ENCODE data around the gene PPP1R14C. TPM values are rescaled to one million over a fixed set of nuclear protein-coding genes. Genes with fewer than 3 reads are reported as not detected.

Gene PPP1R14C
- total and polyA plus RNA-seq, 10 donors, result 0.06 to 0.39 (median 0.18) TPM; not detected in 4

DNA sequence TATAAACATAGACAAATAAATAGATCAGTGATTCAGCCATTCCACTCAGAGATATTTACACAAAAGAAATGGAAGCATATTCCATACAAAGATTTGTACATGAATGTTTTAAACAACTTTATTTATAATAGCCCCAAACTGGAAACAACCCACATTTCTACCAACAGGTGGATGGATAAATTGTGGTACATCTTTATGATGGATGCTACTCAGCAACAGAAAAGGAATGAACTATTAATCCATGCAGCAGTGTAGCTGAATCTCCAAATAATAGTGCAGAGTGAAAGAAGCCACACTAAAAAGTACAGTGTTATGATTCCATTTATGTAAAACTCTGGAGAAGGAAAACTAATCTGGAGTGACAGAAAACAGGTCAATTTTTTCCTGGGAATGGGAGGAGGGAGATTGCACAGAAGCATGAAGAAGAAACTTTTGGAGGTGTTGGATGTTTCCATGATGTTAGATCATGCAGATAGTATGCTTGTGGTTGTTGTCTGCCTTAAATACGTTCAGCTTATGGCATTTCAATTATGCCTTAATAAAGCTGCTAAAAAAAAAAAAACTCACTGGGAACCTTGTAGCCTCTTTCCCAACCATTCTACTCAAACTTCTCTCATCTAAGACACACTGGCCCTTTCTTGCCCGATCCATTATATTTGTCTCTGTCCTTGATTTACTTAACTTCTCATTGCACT lies 100.9 kb downstream of the PPP1R14C start:
- peaks cover 0 to 2% (median under 1%) of the 10 kb centered on the region in 6 donors for H3K4me1 ChIP-seq
- intact Hi-C loops (cut with DNase I; ENCODE audit: low total_unique reads), result no loop called here
- H3K36me3 ChIP-seq, result no peaks in the 10 kb centered on the region
- H3K4me3 ChIP-seq, result no peak overlapping the region
- 81 to 90% (median 85%) methylated on average over 2 of the region's 2 CpGs for WGBS, 5 donors
- no peak for DNase-seq
- H3K27ac ChIP-seq, result no peak overlapping the region
- no peaks in the 10 kb centered on the region for H3K27me3 ChIP-seq (replicated peaks in 1 of 7)
- peaks cover 0 to 19% (median 11%) of the 10 kb centered on the region in 8 donors for H3K9me3 ChIP-seq
- TF ChIP-seq, protein P1, sequence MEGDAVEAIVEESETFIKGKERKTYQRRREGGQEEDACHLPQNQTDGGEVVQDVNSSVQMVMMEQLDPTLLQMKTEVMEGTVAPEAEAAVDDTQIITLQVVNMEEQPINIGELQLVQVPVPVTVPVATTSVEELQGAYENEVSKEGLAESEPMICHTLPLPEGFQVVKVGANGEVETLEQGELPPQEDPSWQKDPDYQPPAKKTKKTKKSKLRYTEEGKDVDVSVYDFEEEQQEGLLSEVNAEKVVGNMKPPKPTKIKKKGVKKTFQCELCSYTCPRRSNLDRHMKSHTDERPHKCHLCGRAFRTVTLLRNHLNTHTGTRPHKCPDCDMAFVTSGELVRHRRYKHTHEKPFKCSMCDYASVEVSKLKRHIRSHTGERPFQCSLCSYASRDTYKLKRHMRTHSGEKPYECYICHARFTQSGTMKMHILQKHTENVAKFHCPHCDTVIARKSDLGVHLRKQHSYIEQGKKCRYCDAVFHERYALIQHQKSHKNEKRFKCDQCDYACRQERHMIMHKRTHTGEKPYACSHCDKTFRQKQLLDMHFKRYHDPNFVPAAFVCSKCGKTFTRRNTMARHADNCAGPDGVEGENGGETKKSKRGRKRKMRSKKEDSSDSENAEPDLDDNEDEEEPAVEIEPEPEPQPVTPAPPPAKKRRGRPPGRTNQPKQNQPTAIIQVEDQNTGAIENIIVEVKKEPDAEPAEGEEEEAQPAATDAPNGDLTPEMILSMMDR (IDR thresholded peaks at IDR 0.05 in 8 of 11, conservative IDR thresholded peaks at IDR 0.05 in 3 of 11), result no peak
- TF ChIP-seq POLR2A (IDR thresholded peaks at IDR 0.05) (no peak), POLR2AphosphoS5 (IDR thresholded peaks at IDR 0.05) (no peak)

DNA sequence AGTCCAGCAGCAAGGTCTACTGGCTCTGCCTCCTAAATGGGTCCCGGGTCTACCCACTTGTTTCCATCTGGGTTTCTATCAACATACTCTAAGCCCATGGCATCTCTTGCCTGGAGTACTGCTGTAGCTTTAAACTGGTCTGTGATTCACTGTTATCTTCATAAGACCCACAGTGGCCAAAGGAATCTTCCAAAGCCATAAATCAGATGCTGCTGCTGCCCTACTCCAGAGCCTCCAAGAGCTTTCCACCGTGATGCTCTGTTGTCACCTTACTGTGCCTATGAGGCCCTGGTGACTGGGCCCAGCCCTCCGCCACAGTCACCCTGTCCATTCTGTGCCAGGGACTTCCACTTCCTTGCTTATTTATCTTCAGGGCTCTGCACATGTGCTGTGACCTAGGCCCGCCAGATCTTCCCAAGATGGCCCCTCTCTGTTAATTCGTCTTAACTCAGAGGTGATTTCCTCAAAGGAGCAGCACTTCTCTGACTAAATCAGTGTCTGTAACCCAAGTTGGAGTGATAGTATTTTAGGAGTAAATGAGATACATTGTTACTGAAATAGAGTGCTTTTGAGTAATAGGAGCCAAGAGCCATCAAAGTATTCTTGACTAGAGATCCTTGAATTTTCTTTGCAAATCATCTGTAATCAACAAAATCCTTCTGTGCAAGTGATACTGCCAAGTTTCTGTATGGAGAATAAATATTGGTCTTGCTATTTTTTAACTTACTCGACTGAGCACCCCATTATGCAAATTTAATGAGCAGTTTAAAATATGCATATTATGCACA lies 102.5 kb downstream of the PPP1R14C start:
- H3K4me1 ChIP-seq, result no peaks in the 10 kb centered on the region
- no peak overlapping the region for H3K27ac ChIP-seq
- H3K9me3 ChIP-seq, result peaks cover 0 to 21% (median 11%) of the 10 kb centered on the region in 8 donors
- 84 to 93% (median 87%) methylated on average over 6 of the region's 6 CpGs for WGBS, 5 donors
- TF ChIP-seq, protein P1 (IDR thresholded peaks at IDR 0.05 in 8 of 11, conservative IDR thresholded peaks at IDR 0.05 in 3 of 11), result no peak
- no peak for TF ChIP-seq POLR2A (IDR thresholded peaks at IDR 0.05)
- TF ChIP-seq POLR2AphosphoS5 (IDR thresholded peaks at IDR 0.05), result no peak
- no peak for DNase-seq
- no peak overlapping the region for H3K4me3 ChIP-seq
- intact Hi-C loops (cut with DNase I; ENCODE audit: low total_unique reads), result no loop called here
- H3K27me3 ChIP-seq (replicated peaks in 1 of 7), result no peaks in the 10 kb centered on the region
- no peaks in the 10 kb centered on the region for H3K36me3 ChIP-seq

DNA sequence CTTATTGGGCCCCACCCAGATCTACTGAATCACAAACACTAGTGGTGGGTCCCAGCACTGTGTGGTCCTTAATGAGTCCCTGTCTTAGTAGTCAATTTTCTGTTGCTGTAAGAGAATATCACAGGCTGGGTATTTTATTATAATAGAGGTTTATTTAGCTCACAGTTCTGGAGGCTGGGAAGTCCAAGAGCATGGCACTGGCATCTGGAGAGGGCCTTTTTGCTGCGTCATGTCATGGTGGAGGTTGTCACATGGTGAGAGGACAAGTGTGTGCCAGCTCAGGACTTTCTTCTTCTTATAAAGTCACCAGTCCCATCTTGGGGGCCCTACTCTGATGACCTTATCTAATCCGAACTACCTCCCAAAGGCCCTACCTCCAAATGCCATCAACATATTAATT lies 105.0 kb downstream of the PPP1R14C start:
- DNase-seq, result no peak
- WGBS, 5 donors, result 90 to 95% (median 94%) methylated on average over 2 of the region's 2 CpGs

More for the DNA sequence above, 105.0 kb downstream of the PPP1R14C start:
- no peaks in the 10 kb centered on the region for H3K27me3 ChIP-seq (replicated peaks in 1 of 7)
- TF ChIP-seq POLR2AphosphoS5 (IDR thresholded peaks at IDR 0.05) (no peak), POLR2A (IDR thresholded peaks at IDR 0.05) (no peak)
- TF ChIP-seq, protein P1 (IDR thresholded peaks at IDR 0.05 in 8 of 11, conservative IDR thresholded peaks at IDR 0.05 in 3 of 11), result no peak
- intact Hi-C loops (cut with DNase I; ENCODE audit: low total_unique reads), result no loop called here
- no peak overlapping the region for H3K27ac ChIP-seq
- H3K4me3 ChIP-seq, result no peak overlapping the region
- H3K4me1 ChIP-seq, result no peaks in the 10 kb centered on the region
- no peaks in the 10 kb centered on the region for H3K36me3 ChIP-seq
- H3K9me3 ChIP-seq, result peaks cover 0 to 21% (median 11%) of the 10 kb centered on the region in 8 donors
